GM12864 (cell line): ENCODE results near the gene SDHD.
"Not testable (repeated sequence)": the region's sequence is repeated elsewhere in the genome, so short reads cannot be mapped to it uniquely, and the experiment has no call there.

Source experiments
- DNase-seq: peaks from one replicate; pipeline ENCODE4 v3.0.0-alpha.2; 2011; ENCODE audit warnings: low read depth
- H3K4me3 ChIP-seq: 2 replicates; pipeline ENCODE4 v1.5.1; 2011; ENCODE audit warnings: mild to moderate bottlenecking, low read depth, low read length, control low read depth
- TF ChIP-seq, protein P1 (sequence below): IDR thresholded peaks from 2 replicates; pipeline ENCODE4 v1.5.1; 2011; ENCODE audit warnings: low read depth, mild to moderate bottlenecking, moderate library complexity, low read length, control low read depth, inconsistent platforms; ENCODE audit errors: missing control alignments

SDHD gene

DNA sequence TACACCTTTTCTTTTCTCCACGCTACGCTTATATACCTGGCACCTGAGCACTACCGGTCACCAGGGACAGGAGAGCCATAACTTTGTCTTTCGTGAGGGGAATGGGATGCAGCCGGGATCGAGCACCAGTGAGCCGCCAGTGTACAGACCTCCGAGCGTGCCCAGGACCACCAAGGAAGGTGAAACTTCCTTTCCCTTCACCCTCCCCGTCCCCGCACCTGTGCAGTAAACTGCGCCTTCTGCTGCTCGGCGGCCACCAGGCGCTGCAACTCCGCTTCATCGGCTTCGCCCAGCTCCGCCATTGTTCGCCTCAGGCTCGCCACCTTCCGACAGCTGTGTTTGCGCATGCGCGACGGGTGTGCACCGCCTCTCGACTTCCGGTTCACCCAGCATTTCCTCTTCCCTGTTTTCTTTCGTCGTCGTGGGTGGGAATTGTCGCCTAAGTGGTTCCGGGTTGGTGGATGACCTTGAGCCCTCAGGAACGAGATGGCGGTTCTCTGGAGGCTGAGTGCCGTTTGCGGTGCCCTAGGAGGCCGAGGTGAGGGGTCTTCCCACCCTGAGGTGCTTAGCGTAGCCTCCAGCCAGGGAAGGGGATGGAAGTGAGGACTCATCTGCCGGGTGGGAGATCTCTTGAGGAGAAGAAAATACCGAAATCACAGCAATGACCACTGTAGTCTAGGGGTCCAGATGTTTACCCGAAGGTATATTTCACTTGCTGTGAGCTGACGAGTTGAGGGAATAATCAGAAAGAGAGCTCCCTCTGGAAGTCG is at the start of gene SDHD, which contains the start of gene TIMM8B:
SDHD (plus strand) TSS at position 452 of the 770 bp plus-strand sequence; CDS start at position 487, 35 bp downstream.
TIMM8B (minus strand) TSS at position 335 of the 770 bp plus-strand sequence; CDS start at position 302, 33 bp downstream.
- peak; percentile 93 for DNase-seq
- peak within 1 kb of the TSS; percentile 98 for H3K4me3 ChIP-seq
- TF ChIP-seq, protein P1, sequence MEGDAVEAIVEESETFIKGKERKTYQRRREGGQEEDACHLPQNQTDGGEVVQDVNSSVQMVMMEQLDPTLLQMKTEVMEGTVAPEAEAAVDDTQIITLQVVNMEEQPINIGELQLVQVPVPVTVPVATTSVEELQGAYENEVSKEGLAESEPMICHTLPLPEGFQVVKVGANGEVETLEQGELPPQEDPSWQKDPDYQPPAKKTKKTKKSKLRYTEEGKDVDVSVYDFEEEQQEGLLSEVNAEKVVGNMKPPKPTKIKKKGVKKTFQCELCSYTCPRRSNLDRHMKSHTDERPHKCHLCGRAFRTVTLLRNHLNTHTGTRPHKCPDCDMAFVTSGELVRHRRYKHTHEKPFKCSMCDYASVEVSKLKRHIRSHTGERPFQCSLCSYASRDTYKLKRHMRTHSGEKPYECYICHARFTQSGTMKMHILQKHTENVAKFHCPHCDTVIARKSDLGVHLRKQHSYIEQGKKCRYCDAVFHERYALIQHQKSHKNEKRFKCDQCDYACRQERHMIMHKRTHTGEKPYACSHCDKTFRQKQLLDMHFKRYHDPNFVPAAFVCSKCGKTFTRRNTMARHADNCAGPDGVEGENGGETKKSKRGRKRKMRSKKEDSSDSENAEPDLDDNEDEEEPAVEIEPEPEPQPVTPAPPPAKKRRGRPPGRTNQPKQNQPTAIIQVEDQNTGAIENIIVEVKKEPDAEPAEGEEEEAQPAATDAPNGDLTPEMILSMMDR, result peak; percentile 30

DNA sequence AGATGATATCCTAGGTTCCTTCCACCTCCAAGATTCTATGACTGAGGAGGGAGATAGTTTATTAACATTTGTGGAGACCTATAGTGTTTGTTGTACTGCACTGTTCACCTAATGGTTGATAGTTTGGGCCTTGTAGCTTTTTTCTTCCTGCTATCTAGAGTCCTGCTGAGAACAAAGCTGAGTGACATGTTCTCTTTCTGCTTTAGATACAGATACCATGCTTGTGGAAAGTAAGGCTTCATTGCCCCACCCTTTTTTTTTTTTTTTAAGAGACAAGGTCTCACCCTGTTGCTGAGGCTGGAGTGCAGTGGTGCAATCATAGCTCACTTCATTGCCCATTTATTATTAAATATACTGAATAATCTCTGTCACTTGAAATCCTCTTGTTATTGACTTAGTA is 49.1 kb upstream of the SDHD start:
- H3K4me3 ChIP-seq, result no peak overlapping the region
- TF ChIP-seq, protein P1, result no peak
- DNase-seq, result no peak

DNA sequence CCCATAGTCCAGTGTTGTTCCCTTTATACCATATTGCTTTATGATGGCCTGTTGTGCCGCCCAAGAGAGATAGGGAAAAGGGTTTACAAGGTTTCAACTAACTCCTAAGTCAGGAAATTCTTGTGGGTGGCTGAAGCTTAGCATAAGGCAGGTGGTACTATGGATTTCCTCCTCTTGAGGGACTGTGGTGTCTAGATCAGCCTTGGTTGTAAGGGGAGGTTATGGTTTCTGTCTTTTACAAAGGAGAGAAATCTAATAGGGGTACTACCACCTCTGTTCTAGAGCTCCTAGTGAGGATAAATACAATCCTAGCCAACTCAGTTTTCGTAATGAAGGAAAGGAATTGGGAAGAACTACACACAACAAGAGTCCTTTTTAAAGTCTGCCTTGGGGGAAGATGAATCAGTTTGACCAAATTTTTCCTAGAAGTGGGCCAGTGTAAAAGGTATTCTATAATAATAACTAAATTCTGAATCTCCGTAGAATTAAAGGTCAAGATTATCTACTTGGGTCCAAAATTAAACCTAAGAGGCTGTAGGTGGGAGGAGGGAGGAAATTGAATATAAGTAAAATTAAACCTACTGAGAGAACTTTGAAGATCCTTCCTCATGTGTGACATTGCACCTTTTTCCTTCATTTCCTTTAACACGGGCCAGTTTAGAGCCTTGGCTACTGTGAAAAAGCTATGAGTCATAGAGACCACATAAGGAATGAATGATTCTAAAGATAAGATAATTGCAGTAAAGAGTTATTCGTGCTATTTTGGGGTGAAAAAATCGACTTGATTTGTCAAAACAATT is 44.3 kb upstream of the SDHD start:
- TF ChIP-seq, protein P1, result no peak
- H3K4me3 ChIP-seq, result no peak overlapping the region
- no peak for DNase-seq

DNA sequence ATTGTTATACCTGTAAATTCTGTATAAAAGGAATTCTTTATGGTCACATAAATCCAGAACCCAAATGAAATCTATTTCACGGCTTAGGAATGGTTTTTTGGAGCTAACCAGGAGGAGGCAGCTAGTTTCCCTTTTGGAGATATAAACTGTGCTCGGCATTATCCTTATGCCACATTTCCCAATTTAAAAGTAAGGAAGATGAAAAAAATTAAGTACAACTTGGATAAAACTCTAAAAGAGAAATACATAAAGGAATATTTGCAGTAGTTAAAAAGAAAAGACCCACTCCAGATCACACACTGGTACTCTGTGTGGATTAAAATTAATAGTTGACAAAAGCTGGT is 43.7 kb upstream of the SDHD start:
- TF ChIP-seq, protein P1, result no peak
- DNase-seq, result no peak
- H3K4me3 ChIP-seq, result no peak overlapping the region

DNA sequence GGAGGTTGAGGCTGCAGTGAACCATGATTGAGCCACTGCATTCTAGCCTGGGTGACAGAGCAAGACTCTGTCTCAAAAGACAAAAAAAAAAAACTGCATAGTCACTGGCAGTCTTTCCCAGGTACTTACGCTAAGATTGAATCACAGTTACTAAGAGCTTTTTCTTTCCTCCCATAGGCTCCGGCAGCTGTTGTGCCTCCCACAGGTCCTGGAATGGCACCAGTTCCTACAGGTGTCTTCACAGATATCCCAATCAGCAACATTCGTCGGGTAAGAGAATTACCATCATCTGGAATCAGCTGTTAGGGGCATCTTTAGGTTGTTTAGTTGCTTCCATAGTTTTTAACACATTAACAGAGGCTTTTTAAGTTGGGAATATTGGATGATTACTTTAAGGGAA is 41.7 kb upstream of the SDHD start:
- TF ChIP-seq, protein P1, result no peak
- no peak for DNase-seq
- H3K4me3 ChIP-seq, result no peak overlapping the region

DNA sequence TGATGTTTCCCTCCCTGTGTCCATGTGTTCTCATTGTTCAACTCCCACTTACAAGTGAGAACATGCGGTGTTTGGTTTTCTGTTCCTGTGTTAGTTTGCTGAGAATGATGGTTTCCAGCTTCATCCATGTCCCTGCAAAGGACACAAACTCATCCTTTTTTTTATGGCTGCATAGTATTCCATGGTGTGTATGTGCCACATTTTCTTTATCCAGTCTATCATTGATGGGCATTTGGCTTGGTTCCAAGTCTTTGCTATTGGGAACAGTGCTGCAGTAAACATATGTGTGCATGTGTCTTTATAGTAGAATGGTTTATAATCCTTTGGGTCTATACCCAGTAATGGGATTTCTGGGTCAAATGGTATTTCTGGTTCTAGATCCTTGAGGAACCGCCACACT is 40.0 kb upstream of the SDHD start:
- not testable (repeated sequence) for H3K4me3 ChIP-seq, DNase-seq

DNA sequence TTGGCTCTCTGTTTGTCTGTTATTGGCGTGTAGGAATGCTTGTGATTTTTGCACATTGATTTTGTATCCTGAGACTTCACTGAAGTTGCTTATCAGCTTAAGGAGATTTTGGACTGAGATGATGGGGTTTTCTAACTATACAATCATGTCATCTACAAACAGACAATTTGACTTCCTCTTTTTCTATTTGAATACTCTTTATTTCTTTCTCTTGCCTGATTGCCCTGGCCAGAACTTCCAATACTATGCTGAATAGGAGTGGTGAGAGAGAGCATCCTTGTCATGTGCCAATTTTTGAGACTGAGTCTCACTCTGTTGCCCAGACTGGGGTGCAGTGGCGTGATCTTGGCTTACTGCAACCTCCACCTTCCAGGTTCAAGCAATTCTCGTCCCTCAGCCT is 38.4 kb upstream of the SDHD start:
- not testable (repeated sequence) for H3K4me3 ChIP-seq, DNase-seq
